SK-N-SH (cell line): Measurements from ENCODE around the gene CD68. TPM values are rescaled to one million over a fixed set of nuclear protein-coding genes. Genes with fewer than 3 reads are reported as not detected.

ENCODE experiments used
- CTCF ChIA-PET: fragments of 300-600, 350-600 bp; formaldehyde crosslinking; extraction: SDS; loops from one replicate; lab custom pipeline; 2021; lab: Yijun Ruan, JAX
- POLR2A ChIA-PET: fragments of 350-600 bp; sonication (Branson Sonifier 250); formaldehyde crosslinking; extraction: SDS; loops from one replicate; lab custom pipeline; 2020; ENCODE audit warnings: antibody characterized with exemption, inconsistent platforms; lab: Yijun Ruan, JAX
- DNase-seq: peaks from one replicate; pipeline ENCODE4 v3.0.0; 2012
- H2AFZ ChIP-seq: fragments of 200-600 bp; sonication (generic); 2 replicates; pipeline ENCODE4 v1.8.1; 2016; ENCODE audit warnings: antibody characterized with exemption, mild to moderate bottlenecking, low read depth
- H3F3A ChIP-seq: fragments of 200-600 bp; sonication (generic); replicated peaks from 2 replicates; pipeline ENCODE3; 2016; ENCODE audit warnings: antibody characterized with exemption, mild to moderate bottlenecking; ENCODE audit not compliant: insufficient read depth
- H3K27ac ChIP-seq, 2 experiments: fragments of 200-500 bp in 1 of 2; fragments of 200-600 bp in 1 of 2; sonication (Bioruptor generic) in 1 of 2; sonication (generic), shearing (Covaris generic) in 1 of 2; 2 replicates each; pipeline versions ENCODE4 v1.5.1 to v1.6.1; 2014 to 2016; ENCODE audit warnings: low read depth in 2 of 2, inconsistent platforms in 1 of 2, low read length in 1 of 2, mild to moderate bottlenecking in 1 of 2, mixed read lengths in 1 of 2
- H3K27me3 ChIP-seq: fragments of 200-600 bp; sonication (generic), shearing (Covaris generic); 2 replicates; pipeline ENCODE4 v1.6.1; 2016; ENCODE audit warnings: mixed run types; ENCODE audit not compliant: insufficient read depth
- H3K36me3 ChIP-seq, 2 experiments: fragments of 200-500 bp in 1 of 2; fragments of 200-600 bp in 1 of 2; sonication (Bioruptor generic) in 1 of 2; sonication (generic) in 1 of 2; replicated peaks in 1 of 2; 2 replicates each; pipeline versions ENCODE3 to v1.5.1; 2014 to 2016; ENCODE audit warnings: low read length in 1 of 2, mild to moderate bottlenecking in 1 of 2; ENCODE audit not compliant: insufficient read depth in 2 of 2, control insufficient read depth in 1 of 2
- H3K4me1 ChIP-seq, 2 experiments: fragments of 200-500 bp in 1 of 2; fragments of 200-600 bp in 1 of 2; sonication (Bioruptor generic) in 1 of 2; sonication (generic), shearing (Covaris generic) in 1 of 2; 2 replicates each; pipeline versions ENCODE4 v1.5.1 to v1.6.1; 2014 to 2016; ENCODE audit warnings: low read depth in 1 of 2, low read length in 1 of 2, mixed run types in 1 of 2; ENCODE audit not compliant: insufficient read depth in 2 of 2, control insufficient read depth in 1 of 2
- H3K4me2 ChIP-seq: fragments of 200-600 bp; sonication (generic), shearing (Covaris generic); 2 replicates; pipeline ENCODE4 v1.6.1; 2017; ENCODE audit warnings: mixed run types
- H3K4me3 ChIP-seq, 2 experiments: fragments of 200-500 bp in 1 of 2; fragments of 200-600 bp in 1 of 2; sonication (Bioruptor generic) in 1 of 2; sonication (generic), shearing (Covaris generic) in 1 of 2; 2 replicates each; pipeline versions ENCODE4 v1.5.1 to v1.8.1; 2014 to 2016; ENCODE audit warnings: low read depth in 2 of 2, inconsistent platforms in 1 of 2, low read length in 1 of 2, mild to moderate bottlenecking in 1 of 2, mixed read lengths in 1 of 2, moderate library complexity in 1 of 2
- H3K79me2 ChIP-seq: fragments of 200-600 bp; sonication (generic); 2 replicates; pipeline ENCODE4 v1.8.1; 2017; ENCODE audit warnings: mild to moderate bottlenecking; ENCODE audit not compliant: insufficient read depth
- H3K9ac ChIP-seq: fragments of 200-600 bp; sonication (generic); 2 replicates; pipeline ENCODE4 v1.6.1; 2017; ENCODE audit warnings: mixed run types
- H3K9me2 ChIP-seq: fragments of 200-600 bp; sonication (generic); 2 replicates; pipeline ENCODE4 v1.6.1; 2017; ENCODE audit warnings: mixed run types
- H3K9me3 ChIP-seq: fragments of 200-600 bp; sonication (generic); 2 replicates; pipeline ENCODE4 v1.6.1; 2017; ENCODE audit warnings: mixed run types, mild to moderate bottlenecking, moderate library complexity
- H4K20me1 ChIP-seq: fragments of 200-600 bp; sonication (generic); 2 replicates; pipeline ENCODE4 v1.6.1; 2017; ENCODE audit warnings: mild to moderate bottlenecking, mixed run types; ENCODE audit not compliant: insufficient read depth
- ELF1 ChIP-seq: IDR thresholded peaks from 2 replicates; pipeline ENCODE4 v1.4.0; 2012
- EP300 ChIP-seq, 2 experiments: IDR thresholded peaks; 2 replicates each; pipeline versions ENCODE4 v1.4.0 to v1.6.1; 2012; ENCODE audit warnings: borderline replicate concordance in 1 of 2, low read depth in 1 of 2, low read length in 1 of 2
- EZH2phosphoT487 ChIP-seq: fragments of 200-600 bp; sonication (generic); IDR thresholded peaks from 2 replicates; pipeline ENCODE4 v1.6.1; 2017; ENCODE audit warnings: low read depth, mixed run types, mild to moderate bottlenecking, antibody characterized with exemption, moderate library complexity, borderline replicate concordance
- FOXJ3 ChIP-seq: sonication (generic); formaldehyde crosslinking; IDR thresholded peaks from 2 replicates; pipeline ENCODE4 v1.5.1; 2020; ENCODE audit warnings: mild to moderate bottlenecking, missing genetic modification reagents
- GABPA ChIP-seq: IDR thresholded peaks from 2 replicates; pipeline ENCODE4 v1.4.0; 2012; ENCODE audit warnings: low read depth, mild to moderate bottlenecking
- GATA2 ChIP-seq: sonication (generic); formaldehyde crosslinking; IDR thresholded peaks from 2 replicates; pipeline ENCODE4 v1.5.0; 2020; ENCODE audit warnings: mild to moderate bottlenecking, missing genetic modification reagents
- MXI1 ChIP-seq: IDR thresholded peaks from 2 replicates; pipeline ENCODE4 v1.6.1; 2012; ENCODE audit warnings: mild to moderate bottlenecking, low read depth, low read length, improper control_type of control experiment
- RCOR1 ChIP-seq: fragments of 150-350 bp; IDR thresholded peaks from 2 replicates; pipeline ENCODE4 v1.6.1; 2017; ENCODE audit warnings: antibody characterized with exemption, low read length
- RFX5 ChIP-seq: IDR thresholded peaks from 2 replicates; pipeline ENCODE4 v1.6.1; 2012; ENCODE audit warnings: mild to moderate bottlenecking, improper control_type of control experiment, low read length
- SIN3A ChIP-seq: IDR thresholded peaks from 2 replicates; pipeline ENCODE4 v1.6.1; 2012; ENCODE audit warnings: low read depth, mild to moderate bottlenecking, low read length, moderate library complexity, borderline replicate concordance
- SMC3 ChIP-seq: IDR thresholded peaks from 2 replicates; pipeline ENCODE4 v1.6.1; 2012; ENCODE audit warnings: low read depth, low read length, improper control_type of control experiment
- TAF1 ChIP-seq: IDR thresholded peaks from 2 replicates; pipeline ENCODE4 v1.6.1; 2012; ENCODE audit warnings: low read depth, mild to moderate bottlenecking, low read length, moderate library complexity, borderline replicate concordance
- YY1 ChIP-seq: IDR thresholded peaks from 2 replicates; pipeline ENCODE4 v1.4.0; 2012; ENCODE audit warnings: low read depth, mild to moderate bottlenecking
- WGBS: methylation state at CpG from one replicate; pipeline ENCODE4 v1.1.6; 2017; ENCODE audit warnings: low lambda C conversion rate; 5-methylcytosine and 5-hydroxymethylcytosine counted together
- polyA plus RNA-seq, 3 experiments: library from polyadenylated mRNA; depleted of rRNA; stranded (reverse); fragments of >200 nt; gene quantifications; 2 replicates each; pipeline ENCODE4 v1.2.3, GENCODE V29; 2012
- TF ChIP-seq, protein P1 (sequence below): IDR thresholded peaks from 2 replicates; pipeline ENCODE4 v1.6.1; 2012; ENCODE audit warnings: mild to moderate bottlenecking, low read depth, low read length, moderate library complexity
- TF ChIP-seq, protein P2 (sequence below): IDR thresholded peaks from 2 replicates; pipeline ENCODE4 v1.4.0; 2012; ENCODE audit warnings: low read depth, borderline replicate concordance
- TF ChIP-seq, protein P3 (sequence below): fragments of 150-350 bp; IDR thresholded peaks from 2 replicates; pipeline ENCODE4 v1.6.1; 2016; ENCODE audit warnings: mild to moderate bottlenecking, low read depth, low read length
- TF ChIP-seq, protein P4 (sequence below): fragments of 150-350 bp; IDR thresholded peaks from 2 replicates; pipeline ENCODE4 v1.6.1; 2017; ENCODE audit warnings: antibody characterized with exemption, low read length, low read depth, borderline replicate concordance
- TF ChIP-seq, protein P5 (sequence below): IDR thresholded peaks from 2 replicates; pipeline ENCODE4 v1.4.0; 2012; ENCODE audit warnings: low read depth
- TF ChIP-seq, protein P6 (sequence below): IDR thresholded peaks from 2 replicates; pipeline ENCODE4 v1.4.0; 2012; ENCODE audit warnings: low read depth, borderline replicate concordance

The CD68 gene
- polyA plus RNA-seq, 1 of the 3 experiments (the other 2 are of a cell fraction), result 62.4 TPM

DNA sequence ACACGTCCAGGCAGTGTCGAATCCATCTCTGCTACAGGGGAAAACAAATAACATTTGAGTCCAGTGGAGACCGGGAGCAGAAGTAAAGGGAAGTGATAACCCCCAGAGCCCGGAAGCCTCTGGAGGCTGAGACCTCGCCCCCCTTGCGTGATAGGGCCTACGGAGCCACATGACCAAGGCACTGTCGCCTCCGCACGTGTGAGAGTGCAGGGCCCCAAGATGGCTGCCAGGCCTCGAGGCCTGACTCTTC lies 7.2 kb upstream of the CD68 start:
- ChIA-PET CTCF (interaction anchor here (0.6 to 5.9 kb wide), 4 partner anchors 11 to 62 kb away, joined by 3 to 40 read pairs (median 3); partner anchors contain the start of genes MPDU1, SENP3 and SOX15), POLR2A (interaction anchor here (0.9 to 4.3 kb wide), 2 partner anchors 12 to 96 kb away, joined by 3 to 37 read pairs; partner anchors contain the start of gene MPDU1)
- H3K4me3 ChIP-seq, result peak overlapping the region; percentile 56 to 61
- peaks cover 16 to 33% of the 10 kb centered on the region in 2 experiments for H3K4me1 ChIP-seq
- H3K79me2 ChIP-seq, result peaks cover 70% of the 10 kb centered on the region
- WGBS, result 0% methylated on average over 3 of the region's 11 CpGs
- no peak overlapping the region for H2AFZ ChIP-seq
- peaks cover 58 to 65% of the 10 kb centered on the region in 2 experiments for H3K36me3 ChIP-seq
- peak overlapping the region; percentile 67 for H3K9ac ChIP-seq
- H3K4me2 ChIP-seq, result peak overlapping the region; percentile 78
- peaks cover 42% of the 10 kb centered on the region for H4K20me1 ChIP-seq
- peaks cover 61% of the 10 kb centered on the region for H3F3A ChIP-seq
- no peaks in the 10 kb centered on the region for H3K27me3 ChIP-seq
- TF ChIP-seq, protein P1, sequence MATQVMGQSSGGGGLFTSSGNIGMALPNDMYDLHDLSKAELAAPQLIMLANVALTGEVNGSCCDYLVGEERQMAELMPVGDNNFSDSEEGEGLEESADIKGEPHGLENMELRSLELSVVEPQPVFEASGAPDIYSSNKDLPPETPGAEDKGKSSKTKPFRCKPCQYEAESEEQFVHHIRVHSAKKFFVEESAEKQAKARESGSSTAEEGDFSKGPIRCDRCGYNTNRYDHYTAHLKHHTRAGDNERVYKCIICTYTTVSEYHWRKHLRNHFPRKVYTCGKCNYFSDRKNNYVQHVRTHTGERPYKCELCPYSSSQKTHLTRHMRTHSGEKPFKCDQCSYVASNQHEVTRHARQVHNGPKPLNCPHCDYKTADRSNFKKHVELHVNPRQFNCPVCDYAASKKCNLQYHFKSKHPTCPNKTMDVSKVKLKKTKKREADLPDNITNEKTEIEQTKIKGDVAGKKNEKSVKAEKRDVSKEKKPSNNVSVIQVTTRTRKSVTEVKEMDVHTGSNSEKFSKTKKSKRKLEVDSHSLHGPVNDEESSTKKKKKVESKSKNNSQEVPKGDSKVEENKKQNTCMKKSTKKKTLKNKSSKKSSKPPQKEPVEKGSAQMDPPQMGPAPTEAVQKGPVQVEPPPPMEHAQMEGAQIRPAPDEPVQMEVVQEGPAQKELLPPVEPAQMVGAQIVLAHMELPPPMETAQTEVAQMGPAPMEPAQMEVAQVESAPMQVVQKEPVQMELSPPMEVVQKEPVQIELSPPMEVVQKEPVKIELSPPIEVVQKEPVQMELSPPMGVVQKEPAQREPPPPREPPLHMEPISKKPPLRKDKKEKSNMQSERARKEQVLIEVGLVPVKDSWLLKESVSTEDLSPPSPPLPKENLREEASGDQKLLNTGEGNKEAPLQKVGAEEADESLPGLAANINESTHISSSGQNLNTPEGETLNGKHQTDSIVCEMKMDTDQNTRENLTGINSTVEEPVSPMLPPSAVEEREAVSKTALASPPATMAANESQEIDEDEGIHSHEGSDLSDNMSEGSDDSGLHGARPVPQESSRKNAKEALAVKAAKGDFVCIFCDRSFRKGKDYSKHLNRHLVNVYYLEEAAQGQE, result no peak; the same call in 1 of the 2 replicates
- TF ChIP-seq GABPA (no peak), FOXJ3 (CRISPR knock-in tag) (0 out of 2 replicates have a peak, but pooled peaks have one; percentile 36), EZH2phosphoT487 (no peak), RCOR1 (peak; percentile 55; the same call in 1 of the 2 replicates), RFX5 (no peak), SIN3A (no peak), TAF1 (peak; percentile 24; the same call in 1 of the 2 replicates), GATA2 (no peak), MXI1 (peak; percentile 97), EP300 (IDR thresholded peaks at IDR 0.05; ENCODE audit: borderline replicate concordance in 1 of 2, low read depth in 1 of 2, low read length in 1 of 2) (no peak), SMC3 (no peak), ELF1 (peak; percentile 87), YY1 (peak; percentile 97)
- TF ChIP-seq, protein P2, sequence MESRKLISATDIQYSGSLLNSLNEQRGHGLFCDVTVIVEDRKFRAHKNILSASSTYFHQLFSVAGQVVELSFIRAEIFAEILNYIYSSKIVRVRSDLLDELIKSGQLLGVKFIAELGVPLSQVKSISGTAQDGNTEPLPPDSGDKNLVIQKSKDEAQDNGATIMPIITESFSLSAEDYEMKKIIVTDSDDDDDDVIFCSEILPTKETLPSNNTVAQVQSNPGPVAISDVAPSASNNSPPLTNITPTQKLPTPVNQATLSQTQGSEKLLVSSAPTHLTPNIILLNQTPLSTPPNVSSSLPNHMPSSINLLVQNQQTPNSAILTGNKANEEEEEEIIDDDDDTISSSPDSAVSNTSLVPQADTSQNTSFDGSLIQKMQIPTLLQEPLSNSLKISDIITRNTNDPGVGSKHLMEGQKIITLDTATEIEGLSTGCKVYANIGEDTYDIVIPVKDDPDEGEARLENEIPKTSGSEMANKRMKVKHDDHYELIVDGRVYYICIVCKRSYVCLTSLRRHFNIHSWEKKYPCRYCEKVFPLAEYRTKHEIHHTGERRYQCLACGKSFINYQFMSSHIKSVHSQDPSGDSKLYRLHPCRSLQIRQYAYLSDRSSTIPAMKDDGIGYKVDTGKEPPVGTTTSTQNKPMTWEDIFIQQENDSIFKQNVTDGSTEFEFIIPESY, result no peak
- TF ChIP-seq, protein P3, sequence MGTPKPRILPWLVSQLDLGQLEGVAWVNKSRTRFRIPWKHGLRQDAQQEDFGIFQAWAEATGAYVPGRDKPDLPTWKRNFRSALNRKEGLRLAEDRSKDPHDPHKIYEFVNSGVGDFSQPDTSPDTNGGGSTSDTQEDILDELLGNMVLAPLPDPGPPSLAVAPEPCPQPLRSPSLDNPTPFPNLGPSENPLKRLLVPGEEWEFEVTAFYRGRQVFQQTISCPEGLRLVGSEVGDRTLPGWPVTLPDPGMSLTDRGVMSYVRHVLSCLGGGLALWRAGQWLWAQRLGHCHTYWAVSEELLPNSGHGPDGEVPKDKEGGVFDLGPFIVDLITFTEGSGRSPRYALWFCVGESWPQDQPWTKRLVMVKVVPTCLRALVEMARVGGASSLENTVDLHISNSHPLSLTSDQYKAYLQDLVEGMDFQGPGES, result no peak
- TF ChIP-seq, protein P4, sequence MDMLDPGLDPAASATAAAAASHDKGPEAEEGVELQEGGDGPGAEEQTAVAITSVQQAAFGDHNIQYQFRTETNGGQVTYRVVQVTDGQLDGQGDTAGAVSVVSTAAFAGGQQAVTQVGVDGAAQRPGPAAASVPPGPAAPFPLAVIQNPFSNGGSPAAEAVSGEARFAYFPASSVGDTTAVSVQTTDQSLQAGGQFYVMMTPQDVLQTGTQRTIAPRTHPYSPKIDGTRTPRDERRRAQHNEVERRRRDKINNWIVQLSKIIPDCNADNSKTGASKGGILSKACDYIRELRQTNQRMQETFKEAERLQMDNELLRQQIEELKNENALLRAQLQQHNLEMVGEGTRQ, result peak; percentile 89
- TF ChIP-seq, protein P5, sequence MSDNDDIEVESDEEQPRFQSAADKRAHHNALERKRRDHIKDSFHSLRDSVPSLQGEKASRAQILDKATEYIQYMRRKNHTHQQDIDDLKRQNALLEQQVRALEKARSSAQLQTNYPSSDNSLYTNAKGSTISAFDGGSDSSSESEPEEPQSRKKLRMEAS, result peak; percentile 100
- TF ChIP-seq, protein P6, sequence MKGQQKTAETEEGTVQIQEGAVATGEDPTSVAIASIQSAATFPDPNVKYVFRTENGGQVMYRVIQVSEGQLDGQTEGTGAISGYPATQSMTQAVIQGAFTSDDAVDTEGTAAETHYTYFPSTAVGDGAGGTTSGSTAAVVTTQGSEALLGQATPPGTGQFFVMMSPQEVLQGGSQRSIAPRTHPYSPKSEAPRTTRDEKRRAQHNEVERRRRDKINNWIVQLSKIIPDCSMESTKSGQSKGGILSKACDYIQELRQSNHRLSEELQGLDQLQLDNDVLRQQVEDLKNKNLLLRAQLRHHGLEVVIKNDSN, result peak; percentile 96
- TF ChIP-seq, all 33 proteins: peak for 9
- H3K9me2 ChIP-seq, result no peaks in the 10 kb centered on the region
- peak overlapping the region; percentile 81 to 92 for H3K27ac ChIP-seq
- H3K9me3 ChIP-seq, result no peaks in the 10 kb centered on the region
- no peak for DNase-seq
